Endothelial cell of umbilical vein (primary cell): ENCODE data around the gene ATP8A2.

Experiments used
- EZH2 ChIP-seq: IDR thresholded peaks from 2 replicates; pipeline ENCODE4 v1.6.1; 2012; ENCODE audit warnings: borderline replicate concordance, low read depth, mild to moderate bottlenecking, moderate library complexity, low read length, inconsistent platforms; ENCODE audit not compliant: severe bottlenecking
- GATA2 ChIP-seq: IDR thresholded peaks from 2 replicates; pipeline ENCODE4 v1.7.0; 2011; ENCODE audit warnings: low read depth, mild to moderate bottlenecking, moderate library complexity, mixed read lengths, low read length; ENCODE audit not compliant: insufficient read length, insufficient read depth
- MYC ChIP-seq: IDR thresholded peaks from one replicate; pipeline ENCODE4 v1.6.1; 2011; ENCODE audit warnings: mild to moderate bottlenecking, low read depth, low read length
- POLR2A ChIP-seq: IDR thresholded peaks from 2 replicates; pipeline ENCODE4 v1.6.1; 2012; ENCODE audit warnings: low read depth, mild to moderate bottlenecking, control low read depth, low read length
- TF ChIP-seq, protein P1 (sequence below), 2 donors: IDR thresholded peaks; 1 replicate in 1 of 2; 2 replicates in 1 of 2; pipeline ENCODE4 v1.5.1; 2011; ENCODE audit warnings: low read length in 2 of 2, mild to moderate bottlenecking in 2 of 2, moderate library complexity in 2 of 2, control low read depth in 1 of 2, inconsistent platforms in 1 of 2, low read depth in 1 of 2; ENCODE audit not compliant: insufficient read depth in 1 of 2; ENCODE audit errors: extremely low read depth in 1 of 2

DNA sequence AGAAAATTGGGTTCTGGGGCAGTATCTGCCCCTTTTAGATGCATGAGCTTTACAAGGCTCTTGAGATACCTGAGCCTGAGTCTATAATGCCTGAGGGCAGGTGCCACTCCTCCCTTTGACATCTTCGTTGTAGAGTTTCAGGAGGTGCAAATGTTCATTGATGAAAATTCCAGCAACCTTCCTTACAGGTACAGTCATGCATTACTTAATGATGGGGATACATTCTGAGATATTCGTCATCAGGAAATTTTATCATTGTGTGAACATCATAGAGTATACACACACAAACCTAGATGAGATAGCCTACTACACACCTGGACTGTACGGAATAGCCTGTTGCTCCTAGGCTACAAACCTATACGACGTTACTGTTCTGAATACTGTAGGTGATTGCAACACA lies 370.0 kb downstream of the ATP8A2 start:
- TF ChIP-seq, protein P1, sequence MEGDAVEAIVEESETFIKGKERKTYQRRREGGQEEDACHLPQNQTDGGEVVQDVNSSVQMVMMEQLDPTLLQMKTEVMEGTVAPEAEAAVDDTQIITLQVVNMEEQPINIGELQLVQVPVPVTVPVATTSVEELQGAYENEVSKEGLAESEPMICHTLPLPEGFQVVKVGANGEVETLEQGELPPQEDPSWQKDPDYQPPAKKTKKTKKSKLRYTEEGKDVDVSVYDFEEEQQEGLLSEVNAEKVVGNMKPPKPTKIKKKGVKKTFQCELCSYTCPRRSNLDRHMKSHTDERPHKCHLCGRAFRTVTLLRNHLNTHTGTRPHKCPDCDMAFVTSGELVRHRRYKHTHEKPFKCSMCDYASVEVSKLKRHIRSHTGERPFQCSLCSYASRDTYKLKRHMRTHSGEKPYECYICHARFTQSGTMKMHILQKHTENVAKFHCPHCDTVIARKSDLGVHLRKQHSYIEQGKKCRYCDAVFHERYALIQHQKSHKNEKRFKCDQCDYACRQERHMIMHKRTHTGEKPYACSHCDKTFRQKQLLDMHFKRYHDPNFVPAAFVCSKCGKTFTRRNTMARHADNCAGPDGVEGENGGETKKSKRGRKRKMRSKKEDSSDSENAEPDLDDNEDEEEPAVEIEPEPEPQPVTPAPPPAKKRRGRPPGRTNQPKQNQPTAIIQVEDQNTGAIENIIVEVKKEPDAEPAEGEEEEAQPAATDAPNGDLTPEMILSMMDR (IDR thresholded peaks at IDR 0.05; ENCODE audit: extremely low read depth in 1 of 2, insufficient read depth in 1 of 2, low read depth in 1 of 2, low read length in 2 of 2): no peak
- TF ChIP-seq EZH2: no peak
- no peak for TF ChIP-seq GATA2
- TF ChIP-seq MYC: no peak
- TF ChIP-seq POLR2A: no peak
